Measurements from ENCODE around the gene PSORS1C2.

The PSORS1C2 gene

GRCh38 chr6:31158863-31159855 lies 20.3 kb upstream of the PSORS1C2 start:
- Histone ChIP-seq H3K36me3 (ENCODE audit: insufficient read depth, low read length) (peaks cover 70% of the 10 kb centered on the region), H3K9me3 (ENCODE audit: insufficient read depth, low read length, severe bottlenecking) (no peaks in the 10 kb centered on the region), H3K27ac (ENCODE audit: low read length) (peak overlapping the region; percentile 83), H4K20me1 (ENCODE audit: insufficient read depth, low read length) (peaks cover 22% of the 10 kb centered on the region), H3K79me2 (ENCODE audit: insufficient read depth, low read length) (peaks cover 59% of the 10 kb centered on the region), H3K4me2 (ENCODE audit: insufficient read depth, low read length) (peak overlapping the region; percentile 75), H3K27me3 (ENCODE audit: insufficient read depth, low read length, poor library complexity) (no peaks in the 10 kb centered on the region), H2AFZ (ENCODE audit: low read depth, low read length) (peak overlapping the region; percentile 83), H3K9ac (ENCODE audit: low read depth, low read length) (peak overlapping the region; percentile 73), H3K4me1 (ENCODE audit: insufficient read depth, low read length) (peaks cover 57% of the 10 kb centered on the region), H3K4me3 (ENCODE audit: low read depth in 1 of 2, low read length in 2 of 2) (peak overlapping the region; percentile 60 to 85)
- ATAC-seq (ENCODE audit: insufficient read depth, low read depth) (peak; percentile 30), DNase-seq (peak; percentile 65)
- TF ChIP-seq CTCF (IDR thresholded peaks at IDR 0.05; ENCODE audit: borderline replicate concordance, extremely low read depth, low read length, poor library complexity, severe bottlenecking) (peak; percentile 48), EZH2 (IDR thresholded peaks at IDR 0.05; ENCODE audit: borderline replicate concordance, low read depth, low read length, severe bottlenecking) (no peak)

GRCh38 chr6:31158140-31158862 lies 19.4 kb upstream of the PSORS1C2 start, which contains the start of gene TCF19:
Gene TCF19 (plus strand): TSS chr6:31158589. CDS start chr6:31159470, 881 bp downstream.
- peak within 1 kb of the TSS; percentile 88 for H3K4me2 ChIP-seq (ENCODE audit: insufficient read depth, low read length)
- H3K4me1 ChIP-seq (ENCODE audit: insufficient read depth, low read length), result peaks cover 57% of the 10 kb centered on the region
- H3K9me3 ChIP-seq (ENCODE audit: insufficient read depth, low read length, severe bottlenecking), result no peaks in the 10 kb centered on the region
- H3K27ac ChIP-seq (ENCODE audit: low read length), result peak within 1 kb of the TSS; percentile 84
- peak within 1 kb of the TSS; percentile 60 to 85 for H3K4me3 ChIP-seq (ENCODE audit: low read depth in 1 of 2, low read length in 2 of 2)
- ATAC-seq (ENCODE audit: insufficient read depth, low read depth) (peak; percentile 90), DNase-seq (peak; percentile 100)
- peaks cover 59% of the 10 kb centered on the region for H3K79me2 ChIP-seq (ENCODE audit: insufficient read depth, low read length)
- H3K9ac ChIP-seq (ENCODE audit: low read depth, low read length), result peak within 1 kb of the TSS; percentile 73
- H3K27me3 ChIP-seq (ENCODE audit: insufficient read depth, low read length, poor library complexity), result no peaks in the 10 kb centered on the region
- peak within 1 kb of the TSS; percentile 83 for H2AFZ ChIP-seq (ENCODE audit: low read depth, low read length)
- peaks cover 67% of the 10 kb centered on the region for H3K36me3 ChIP-seq (ENCODE audit: insufficient read depth, low read length)
- no peak for TF ChIP-seq CTCF (IDR thresholded peaks at IDR 0.05; ENCODE audit: borderline replicate concordance, extremely low read depth, low read length, poor library complexity, severe bottlenecking)
- TF ChIP-seq EZH2 (IDR thresholded peaks at IDR 0.05; ENCODE audit: borderline replicate concordance, low read depth, low read length, severe bottlenecking), result no peak
- peaks cover 22% of the 10 kb centered on the region for H4K20me1 ChIP-seq (ENCODE audit: insufficient read depth, low read length)

- Histone ChIP-seq H4K20me1 (ENCODE audit: insufficient read depth, low read length) (peaks cover 21% of the 10 kb centered on the region), H3K27me3 (ENCODE audit: insufficient read depth, low read length, poor library complexity) (no peaks in the 10 kb centered on the region), H3K4me2 (ENCODE audit: insufficient read depth, low read length) (peak within 1 kb of the TSS; percentile 88), H2AFZ (ENCODE audit: low read depth, low read length) (peak within 1 kb of the TSS; percentile 83), H3K9ac (ENCODE audit: low read depth, low read length) (peak within 1 kb of the TSS; percentile 73), H3K27ac (ENCODE audit: low read length) (peak within 1 kb of the TSS; percentile 84), H3K4me1 (ENCODE audit: insufficient read depth, low read length) (peaks cover 52% of the 10 kb centered on the region), H3K9me3 (ENCODE audit: insufficient read depth, low read length, severe bottlenecking) (no peaks in the 10 kb centered on the region), H3K36me3 (ENCODE audit: insufficient read depth, low read length) (peaks cover 60% of the 10 kb centered on the region), H3K4me3 (ENCODE audit: low read depth in 1 of 2, low read length in 2 of 2) (peak within 1 kb of the TSS; percentile 60 to 85), H3K79me2 (ENCODE audit: insufficient read depth, low read length) (peaks cover 53% of the 10 kb centered on the region)
- DNase-seq, result no peak
- TF ChIP-seq EZH2 (IDR thresholded peaks at IDR 0.05; ENCODE audit: borderline replicate concordance, low read depth, low read length, severe bottlenecking), result no peak
- no peak for TF ChIP-seq CTCF (IDR thresholded peaks at IDR 0.05; ENCODE audit: borderline replicate concordance, extremely low read depth, low read length, poor library complexity, severe bottlenecking)
- peak; percentile 29; the same call in 2 of the 3 replicates for ATAC-seq (ENCODE audit: insufficient read depth, low read depth)
Measured at GRCh38 chr6:31157513-31158139, 18.8 kb upstream of the PSORS1C2 start, which contains the start of gene CCHCR1. Gene CCHCR1 (minus strand): TSS chr6:31157802. CDS start chr6:31157600, 202 bp downstream.
